AG04450 (cell line): Measurements from ENCODE around the gene LEFTY2. TPM values are rescaled to one million over a fixed set of nuclear protein-coding genes. Genes with fewer than 3 reads are reported as not detected.
"Not testable (repeated sequence)": the region's sequence is repeated elsewhere in the genome, so short reads cannot be mapped to it uniquely, and the experiment has no call there.

Experiments
- CTCF ChIA-PET: fragments of 300-600, 350-600 bp; formaldehyde crosslinking; extraction: SDS; loops from one replicate; lab custom pipeline; 2022; ENCODE audit warnings: antibody characterized with exemption, inconsistent platforms; lab: Charles Lee
- POLR2A ChIA-PET: fragments of 350-600 bp; formaldehyde crosslinking; extraction: SDS; loops from one replicate; lab custom pipeline; 2021; ENCODE audit warnings: antibody characterized with exemption, inconsistent platforms; lab: Yijun Ruan, JAX
- DNase-seq: peaks from one replicate; pipeline ENCODE4 v3.0.0-alpha.2; 2011; ENCODE audit warnings: low read depth, low spot score
- H3K27ac ChIP-seq: one replicate; pipeline ENCODE4 v1.5.1; 2012; ENCODE audit warnings: low read depth, low read length, control low read depth
- H3K27me3 ChIP-seq: one replicate; pipeline ENCODE4 v1.6.0; 2012; ENCODE audit warnings: low read length; ENCODE audit not compliant: control insufficient read depth, insufficient read depth
- H3K4me3 ChIP-seq: 2 replicates; pipeline ENCODE4 v1.5.1; 2011; ENCODE audit warnings: mild to moderate bottlenecking, low read depth, low read length, control low read depth
- H3K9me3 ChIP-seq: 2 replicates; pipeline ENCODE4 v1.5.1; 2012; ENCODE audit warnings: low read length; ENCODE audit not compliant: control insufficient read depth, insufficient read depth
- polyA plus RNA-seq: library from polyadenylated mRNA; depleted of rRNA; stranded (reverse); fragments of >200 nt; gene quantifications from 2 replicates; pipeline ENCODE4 v1.2.3, GENCODE V29; 2011
- TF ChIP-seq, protein P1 (sequence below): IDR thresholded peaks from 2 replicates; pipeline ENCODE4 v1.5.1; 2011; ENCODE audit warnings: low read depth, low read length, control low read depth, inconsistent platforms

The LEFTY2 gene
- polyA plus RNA-seq, 1 experiment: not detected

DNA sequence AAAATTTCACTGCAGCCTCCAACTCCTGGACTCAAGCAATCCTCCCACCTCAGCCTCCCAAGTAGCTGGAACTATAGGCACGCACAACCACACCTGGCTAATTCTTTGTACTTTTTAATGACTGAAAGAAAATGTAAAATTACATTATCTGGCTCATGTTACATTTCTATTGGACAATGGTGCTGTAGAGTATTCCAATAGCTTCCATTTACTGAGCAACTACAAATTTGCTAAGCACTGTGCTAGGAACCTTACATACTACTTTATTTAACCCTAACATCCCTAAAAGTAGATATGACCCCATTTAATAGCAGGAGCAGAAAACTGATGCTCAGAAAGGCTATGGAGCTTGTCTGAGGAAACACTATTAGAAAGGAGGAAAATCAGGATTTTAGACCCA lies 38.4 kb upstream of the LEFTY2 start:
- TF ChIP-seq, protein P1, sequence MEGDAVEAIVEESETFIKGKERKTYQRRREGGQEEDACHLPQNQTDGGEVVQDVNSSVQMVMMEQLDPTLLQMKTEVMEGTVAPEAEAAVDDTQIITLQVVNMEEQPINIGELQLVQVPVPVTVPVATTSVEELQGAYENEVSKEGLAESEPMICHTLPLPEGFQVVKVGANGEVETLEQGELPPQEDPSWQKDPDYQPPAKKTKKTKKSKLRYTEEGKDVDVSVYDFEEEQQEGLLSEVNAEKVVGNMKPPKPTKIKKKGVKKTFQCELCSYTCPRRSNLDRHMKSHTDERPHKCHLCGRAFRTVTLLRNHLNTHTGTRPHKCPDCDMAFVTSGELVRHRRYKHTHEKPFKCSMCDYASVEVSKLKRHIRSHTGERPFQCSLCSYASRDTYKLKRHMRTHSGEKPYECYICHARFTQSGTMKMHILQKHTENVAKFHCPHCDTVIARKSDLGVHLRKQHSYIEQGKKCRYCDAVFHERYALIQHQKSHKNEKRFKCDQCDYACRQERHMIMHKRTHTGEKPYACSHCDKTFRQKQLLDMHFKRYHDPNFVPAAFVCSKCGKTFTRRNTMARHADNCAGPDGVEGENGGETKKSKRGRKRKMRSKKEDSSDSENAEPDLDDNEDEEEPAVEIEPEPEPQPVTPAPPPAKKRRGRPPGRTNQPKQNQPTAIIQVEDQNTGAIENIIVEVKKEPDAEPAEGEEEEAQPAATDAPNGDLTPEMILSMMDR: no peak
- ChIA-PET CTCF (interaction anchor here (0.6 to 5.2 kb wide), 5 partner anchors 7 to 1026 kb away, joined by 3 to 36 read pairs (median 4); no protein-coding TSS in a partner anchor), POLR2A (interaction anchor here (0.6 to 0.7 kb wide), 2 partner anchors 121 to 524 kb away, joined by 4 to 6 read pairs; no protein-coding TSS in a partner anchor)
- Histone ChIP-seq H3K27me3 (no peaks in the 10 kb centered on the region), H3K4me3 (no peak overlapping the region), H3K27ac (no peak overlapping the region), H3K9me3 (peaks cover 10% of the 10 kb centered on the region)
- DNase-seq: no peak

DNA sequence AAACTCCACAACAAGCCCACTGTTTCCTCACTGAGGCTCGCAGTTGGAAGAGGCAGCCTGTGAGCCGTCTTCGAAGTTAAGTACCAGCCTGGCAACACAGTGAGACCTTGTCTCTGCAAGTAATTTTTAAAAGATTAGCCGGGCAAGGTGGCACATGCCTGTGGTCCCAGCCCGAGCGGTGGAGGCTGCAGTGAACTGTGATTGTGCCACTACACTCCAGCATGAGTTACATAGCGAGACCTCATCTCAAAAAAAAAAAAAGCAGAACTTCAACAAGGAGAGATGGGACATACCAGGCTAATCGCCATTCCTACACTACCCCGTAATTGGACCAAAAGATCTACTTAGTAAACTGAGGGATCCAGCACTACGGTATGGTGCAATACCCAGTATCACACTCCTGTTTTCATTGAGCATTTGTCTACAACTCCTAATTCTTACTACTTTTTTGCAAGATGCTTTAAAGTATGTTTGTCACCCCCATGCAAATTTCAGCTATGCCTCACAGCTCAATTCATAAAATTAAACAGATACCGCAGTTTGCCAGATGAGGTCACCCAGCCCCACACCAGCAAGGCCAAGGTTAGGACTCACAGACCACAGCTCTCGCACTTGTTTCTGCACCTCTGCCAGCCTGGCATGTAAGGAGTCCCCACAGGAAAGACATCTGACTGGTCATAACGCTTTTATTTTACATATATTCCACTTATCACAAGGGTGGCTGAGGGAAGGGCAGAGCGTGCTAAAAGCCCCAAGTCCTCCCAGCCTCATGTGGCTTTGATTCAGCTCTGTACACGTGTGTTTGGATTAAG lies 37.1 kb upstream of the LEFTY2 start:
- ChIA-PET POLR2A (no interaction called here), CTCF (interaction anchor here (2.6 to 5.2 kb wide), 3 partner anchors 9 to 659 kb away, joined by 7 to 36 read pairs (median 20); no protein-coding TSS in a partner anchor)
- Histone ChIP-seq H3K27ac (no peak overlapping the region), H3K4me3 (no peak overlapping the region), H3K9me3 (peaks cover 10% of the 10 kb centered on the region), H3K27me3 (no peaks in the 10 kb centered on the region)
- TF ChIP-seq, protein P1: no peak
- DNase-seq: no peak

DNA sequence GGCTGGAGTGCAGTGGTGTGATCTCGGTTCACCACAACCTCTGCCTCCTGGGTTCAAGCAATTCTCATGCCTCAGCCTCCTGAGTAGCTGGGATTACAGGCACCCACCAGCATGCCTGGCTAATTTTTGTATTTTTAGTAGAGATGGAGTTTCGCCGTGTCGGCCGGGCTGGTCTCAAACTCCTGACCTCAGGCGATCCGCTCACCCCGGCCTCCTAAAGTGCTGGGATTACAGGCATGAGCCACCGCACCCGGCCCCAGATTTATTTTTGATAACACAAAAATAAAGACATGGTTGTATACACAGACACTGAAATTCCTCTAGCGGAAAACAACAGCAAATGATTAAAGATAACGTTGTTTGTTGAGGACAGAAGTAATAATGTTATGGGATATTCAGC lies 34.1 kb upstream of the LEFTY2 start:
- not testable (repeated sequence) for H3K27ac ChIP-seq, H3K4me3 ChIP-seq
- CTCF ChIA-PET: interaction anchor here (0.5 to 5.2 kb wide), 14 partner anchors 12 to 1045 kb away, joined by 3 to 36 read pairs (median 4); partner anchors contain the start of gene TMEM63A

DNA sequence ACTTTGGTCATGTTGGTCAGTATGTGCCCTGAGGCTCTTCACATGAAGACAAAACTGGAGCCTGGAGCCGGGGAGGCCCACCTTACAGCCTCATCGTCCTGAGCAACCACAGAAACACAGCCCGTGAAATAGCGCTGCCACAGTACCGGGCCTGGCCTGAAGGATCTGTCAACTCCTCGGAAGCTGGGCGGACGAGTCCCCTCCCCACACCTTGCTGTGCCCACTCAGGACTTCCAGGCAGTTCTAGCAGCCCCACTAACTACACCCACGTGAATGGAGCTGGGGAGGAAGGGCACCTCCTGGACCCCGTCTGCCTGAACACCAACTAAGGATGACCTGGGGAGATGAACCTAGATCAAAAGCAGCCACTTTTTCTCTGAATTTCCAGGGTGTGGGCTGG lies 33.4 kb upstream of the LEFTY2 start:
- Histone ChIP-seq H3K27me3 (no peaks in the 10 kb centered on the region), H3K9me3 (no peaks in the 10 kb centered on the region; the same call in 1 of the 2 replicates), H3K4me3 (no peak overlapping the region), H3K27ac (no peak overlapping the region)
- no peak for DNase-seq
- ChIA-PET POLR2A (no interaction called here), CTCF (interaction anchor here (0.6 to 5.2 kb wide), 10 partner anchors 12 to 1044 kb away, joined by 3 to 36 read pairs (median 4); partner anchors contain the start of gene TMEM63A)
- TF ChIP-seq, protein P1: no peak

More for the DNA sequence above, 34.1 kb upstream of the LEFTY2 start:
- H3K9me3 ChIP-seq, H3K27me3 ChIP-seq, DNase-seq, POLR2A ChIA-PET: not testable (repeated sequence)

DNA sequence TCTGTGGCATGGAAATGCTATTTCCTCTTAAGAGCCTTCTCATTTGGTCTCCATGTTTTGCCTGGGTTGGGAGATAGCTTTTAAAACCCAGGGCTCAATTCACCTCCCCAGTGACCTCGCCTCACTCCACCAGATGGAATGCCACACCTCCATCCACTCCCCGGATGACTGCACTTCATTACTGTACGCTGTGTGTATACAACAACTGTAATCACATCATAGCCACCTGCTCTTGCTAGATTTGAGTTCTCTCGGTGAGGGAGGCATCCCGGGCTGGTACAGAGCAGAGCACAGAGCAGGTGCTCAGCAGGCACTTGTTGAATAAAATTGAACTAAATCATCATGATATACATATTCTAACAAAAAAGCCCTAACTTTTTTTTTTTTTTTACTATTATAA lies 32.1 kb upstream of the LEFTY2 start:
- Histone ChIP-seq H3K27ac (no peak overlapping the region), H3K27me3 (no peaks in the 10 kb centered on the region), H3K4me3 (no peak overlapping the region), H3K9me3 (no peaks in the 10 kb centered on the region; the same call in 1 of the 2 replicates)
- POLR2A ChIA-PET: interaction anchor here (0.7 kb wide), 2 partner anchors 54 to 67 kb away, joined by 3 to 5 read pairs; no protein-coding TSS in a partner anchor
- CTCF ChIA-PET: interaction anchor here (0.6 to 4.6 kb wide), 3 partner anchors 10 to 499 kb away, joined by 3 to 31 read pairs (median 9); no protein-coding TSS in a partner anchor
- DNase-seq: no peak
- TF ChIP-seq, protein P1: no peak
